HepG2 (cell line): Measurements from ENCODE around the gene RPL37A. TPM values are rescaled to one million over a fixed set of nuclear protein-coding genes. Genes with fewer than 3 reads are reported as not detected.
A peak's percentile ranks its signal among the peaks of the same experiment; 100 is the strongest.

Experiments
- CAMTA2 ChIP-seq: sonication (generic); formaldehyde crosslinking; IDR thresholded peaks from 2 replicates; pipeline ENCODE4 v1.4.0; 2020; ENCODE audit warnings: mild to moderate bottlenecking, missing genetic modification reagents, borderline replicate concordance
- CC2D1A ChIP-seq: sonication (generic); formaldehyde crosslinking; IDR thresholded peaks from 2 replicates; pipeline ENCODE4 v1.8.1; 2023; ENCODE audit warnings: mild to moderate bottlenecking, missing genetic modification reagents
- ELF3 ChIP-seq: IDR thresholded peaks from 2 replicates; pipeline ENCODE4 v1.6.1; 2016; ENCODE audit warnings: missing genetic modification reagents, missing compliant biosample characterization
- FOXK1 ChIP-seq: sonication (generic); formaldehyde crosslinking; IDR thresholded peaks from 2 replicates; pipeline ENCODE4 v1.4.0; 2020; ENCODE audit warnings: low read depth, missing genetic modification reagents, borderline replicate concordance
- HDAC6 ChIP-seq: fragments of 200-600 bp; sonication (generic); IDR thresholded peaks from 2 replicates; pipeline ENCODE4 v1.7.0; 2017; ENCODE audit warnings: mild to moderate bottlenecking, antibody characterized with exemption, low read length, low read depth
- ISX ChIP-seq: sonication (generic); formaldehyde crosslinking; conservative IDR thresholded peaks from 2 replicates; pipeline ENCODE4 v1.5.0; 2020; ENCODE audit warnings: missing genetic modification reagents
- KAT2B ChIP-seq: fragments of 150-350 bp; IDR thresholded peaks from 2 replicates; pipeline ENCODE4 v1.6.1; 2014; ENCODE audit warnings: low read depth, low read length, borderline replicate concordance
- KDM5A ChIP-seq: fragments of 200-600 bp; sonication (generic); IDR thresholded peaks from 2 replicates; pipeline ENCODE4 v1.7.0; 2018; ENCODE audit warnings: antibody characterized with exemption, mild to moderate bottlenecking, low read length, borderline replicate concordance
- MYPOP ChIP-seq: sonication (generic); formaldehyde crosslinking; IDR thresholded peaks from 2 replicates; pipeline ENCODE4 v1.8.1; 2023; ENCODE audit warnings: mild to moderate bottlenecking, moderate library complexity, missing genetic modification reagents
- MZF1 ChIP-seq: sonication (generic); formaldehyde crosslinking; IDR thresholded peaks from 2 replicates; pipeline ENCODE4 v1.8.1; 2023; ENCODE audit warnings: mild to moderate bottlenecking, missing genetic modification reagents, borderline replicate concordance
- NBN ChIP-seq: fragments of 450-650 bp; conservative IDR thresholded peaks from 2 replicates; pipeline ENCODE4 v1.6.1; 2017
- PTBP1 ChIP-seq: fragments of 200-400 bp; formaldehyde crosslinking; IDR thresholded peaks from 2 replicates; pipeline ENCODE4 v1.6.1; 2018; ENCODE audit warnings: low read length, low read depth; ENCODE audit not compliant: poor library complexity, severe bottlenecking
- SMAD9 ChIP-seq: sonication (generic); formaldehyde crosslinking; IDR thresholded peaks from 2 replicates; pipeline ENCODE4 v1.5.1; 2020; ENCODE audit warnings: mild to moderate bottlenecking, missing genetic modification reagents
- TIGD3 ChIP-seq: sonication (generic); formaldehyde crosslinking; IDR thresholded peaks from 2 replicates; pipeline ENCODE4 v1.5.1; 2020; ENCODE audit warnings: mild to moderate bottlenecking, missing genetic modification reagents, borderline replicate concordance
- ZBTB1 ChIP-seq: sonication (generic); formaldehyde crosslinking; IDR thresholded peaks from 2 replicates; pipeline ENCODE4 v1.4.0; 2020; ENCODE audit warnings: missing genetic modification reagents, borderline replicate concordance
- ZNF143 ChIP-seq: sonication (generic); formaldehyde crosslinking; IDR thresholded peaks from 2 replicates; pipeline ENCODE4 v1.4.0; 2020; ENCODE audit warnings: missing genetic modification reagents
- ZNF205 ChIP-seq: IDR thresholded peaks from 2 replicates; pipeline ENCODE4 v1.6.1; 2018; ENCODE audit warnings: missing biosample characterization, missing genetic modification reagents
- ZNF44 ChIP-seq: sonication (generic); formaldehyde crosslinking; IDR thresholded peaks from 2 replicates; pipeline ENCODE4 v1.5.1; 2020; ENCODE audit warnings: mild to moderate bottlenecking, missing genetic modification reagents
- ZNF572 ChIP-seq: sonication (generic); formaldehyde crosslinking; IDR thresholded peaks from 2 replicates; pipeline ENCODE4 v1.5.1; 2020; ENCODE audit warnings: mild to moderate bottlenecking, missing genetic modification reagents
- ZNF703 ChIP-seq: sonication (generic); formaldehyde crosslinking; IDR thresholded peaks from 2 replicates; pipeline ENCODE4 v1.5.1; 2020; ENCODE audit warnings: missing genetic modification reagents, mild to moderate bottlenecking, moderate library complexity, borderline replicate concordance
- ZNF747 ChIP-seq: sonication (generic); formaldehyde crosslinking; IDR thresholded peaks from 2 replicates; pipeline ENCODE4 v1.8.1; 2023; ENCODE audit warnings: missing genetic modification reagents, mild to moderate bottlenecking, borderline replicate concordance
- ZNF879 ChIP-seq: sonication (generic); formaldehyde crosslinking; IDR thresholded peaks from 2 replicates; pipeline ENCODE4 v1.8.1; 2023; ENCODE audit warnings: missing genetic modification reagents
- ZSCAN30 ChIP-seq: sonication (generic); formaldehyde crosslinking; IDR thresholded peaks from 2 replicates; pipeline ENCODE4 v1.5.0; 2020; ENCODE audit warnings: mild to moderate bottlenecking, missing genetic modification reagents
- polyA plus RNA-seq, 8 experiments: library from polyadenylated mRNA; depleted of rRNA in 3 of 8; stranded (reverse) in 7 of 8; unstranded in 1 of 8; fragments of >200 nt; fragmentation: Illumina TruSeq in 4 of 8; extraction: Trizol in 4 of 8; gene quantifications; 2 replicates each; pipeline versions ENCODE4 v1.2.1 to v1.2.3, GENCODE V29; 2011 to 2016; ENCODE audit warnings: low read depth in 4 of 8, missing spikeins in 1 of 8, mixed read lengths in 1 of 8; ENCODE audit not compliant: insufficient read depth in 1 of 8
- total RNA-seq, 5 experiments: library from RNA; depleted of rRNA; stranded (reverse); fragments of >200 nt; fragmentation: Illumina TruSeq; extraction: Trizol; gene quantifications; 2 replicates each; pipeline ENCODE4 v1.2.3, GENCODE V29; 2016; ENCODE audit warnings: low read depth in 1 of 5
- TF ChIP-seq, protein P1 (sequence below): IDR thresholded peaks from 2 replicates; pipeline ENCODE4 v1.6.1; 2016; ENCODE audit warnings: missing genetic modification reagents, missing compliant biosample characterization
- TF ChIP-seq, protein P2 (sequence below): sonication (generic); formaldehyde crosslinking; IDR thresholded peaks from 2 replicates; pipeline ENCODE4 v1.8.1; 2022; ENCODE audit warnings: mild to moderate bottlenecking, missing genetic modification reagents

The RPL37A gene
- total and polyA plus RNA-seq, 2 of the 13 experiments (the other 11 are each of a cell fraction or from before 2014, with no cell fraction given) = 6,902 to 7,910 TPM

DNA sequence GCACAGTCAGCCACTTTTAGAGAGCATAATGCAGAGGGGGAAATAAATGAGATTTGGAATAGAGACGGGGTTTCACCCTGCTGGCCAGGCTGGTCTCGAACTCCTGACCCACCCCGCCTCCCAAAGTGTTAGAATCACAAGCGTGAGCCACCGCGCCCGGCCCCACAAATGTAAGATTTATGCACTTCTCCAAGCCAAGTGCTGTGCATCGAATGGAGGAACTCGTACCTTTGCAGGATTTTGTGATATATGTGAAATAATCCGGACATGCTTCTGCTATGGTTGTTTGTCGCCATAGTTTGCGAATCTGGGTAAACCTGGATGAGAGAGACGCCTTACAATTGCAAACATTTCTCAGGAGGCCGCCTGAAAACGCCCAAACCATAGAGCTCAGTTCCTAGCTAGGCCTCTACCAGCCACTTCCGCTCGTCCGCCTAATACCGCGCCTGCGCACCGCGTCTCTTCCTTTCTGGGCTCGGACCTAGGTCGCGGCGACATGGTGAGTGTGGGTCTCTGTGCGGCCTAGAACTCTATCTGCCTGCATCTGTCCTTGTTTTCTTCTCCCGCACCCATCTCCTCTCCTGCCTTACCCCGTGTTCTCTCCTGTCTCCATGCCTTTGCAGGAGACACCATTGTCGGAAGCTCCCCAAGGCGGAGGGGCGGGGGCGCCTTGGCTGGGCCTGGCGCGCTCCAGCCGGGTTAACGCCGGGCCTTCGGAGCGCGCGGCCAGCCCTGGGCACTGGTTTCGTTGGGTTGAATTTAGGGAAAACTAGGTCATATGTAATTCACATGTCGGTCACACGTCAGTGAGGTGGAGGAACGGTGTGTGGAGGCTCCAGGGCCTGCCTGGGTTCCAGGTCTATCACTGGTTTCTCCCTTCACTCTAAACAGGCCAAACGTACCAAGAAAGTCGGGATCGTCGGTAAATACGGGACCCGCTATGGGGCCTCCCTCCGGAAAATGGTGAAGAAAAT is at the start of gene RPL37A (continued):
- TF ChIP-seq CAMTA2 = peak; percentile 91
- 0 out of 2 replicates have a peak, but pooled peaks have one; percentile 66 for TF ChIP-seq MZF1 (CRISPR knock-in tag)
- TF ChIP-seq ZNF879 (CRISPR knock-in tag) = peak; percentile 75; the same call in 1 of the 2 replicates
- peak; percentile 69; the same call in 1 of the 2 replicates for TF ChIP-seq ZSCAN30 (CRISPR knock-in tag)
- peak; percentile 98 for TF ChIP-seq ZNF747
- TF ChIP-seq ZNF703 (CRISPR knock-in tag) = 0 out of 2 replicates have a peak, but pooled peaks have one; percentile 4
- TF ChIP-seq HDAC6 = no peak
- peak; percentile 84 for TF ChIP-seq ELF3 (CRISPR knock-in tag)
- TF ChIP-seq, protein P1, sequence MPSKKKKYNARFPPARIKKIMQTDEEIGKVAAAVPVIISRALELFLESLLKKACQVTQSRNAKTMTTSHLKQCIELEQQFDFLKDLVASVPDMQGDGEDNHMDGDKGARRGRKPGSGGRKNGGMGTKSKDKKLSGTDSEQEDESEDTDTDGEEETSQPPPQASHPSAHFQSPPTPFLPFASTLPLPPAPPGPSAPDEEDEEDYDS (CRISPR knock-in tag) = peak; percentile 98
- TF ChIP-seq SMAD9 (CRISPR knock-in tag) = peak; percentile 6; the same call in 1 of the 2 replicates
- peak; percentile 91; the same call in 1 of the 2 replicates for TF ChIP-seq ZNF572
- TF ChIP-seq FOXK1 (CRISPR knock-in tag) = peak; percentile 64
- peak; percentile 61; the same call in 1 of the 2 replicates for TF ChIP-seq ZBTB1
- TF ChIP-seq ZNF44 (CRISPR knock-in tag) = peak; percentile 91
- TF ChIP-seq, protein P2, sequence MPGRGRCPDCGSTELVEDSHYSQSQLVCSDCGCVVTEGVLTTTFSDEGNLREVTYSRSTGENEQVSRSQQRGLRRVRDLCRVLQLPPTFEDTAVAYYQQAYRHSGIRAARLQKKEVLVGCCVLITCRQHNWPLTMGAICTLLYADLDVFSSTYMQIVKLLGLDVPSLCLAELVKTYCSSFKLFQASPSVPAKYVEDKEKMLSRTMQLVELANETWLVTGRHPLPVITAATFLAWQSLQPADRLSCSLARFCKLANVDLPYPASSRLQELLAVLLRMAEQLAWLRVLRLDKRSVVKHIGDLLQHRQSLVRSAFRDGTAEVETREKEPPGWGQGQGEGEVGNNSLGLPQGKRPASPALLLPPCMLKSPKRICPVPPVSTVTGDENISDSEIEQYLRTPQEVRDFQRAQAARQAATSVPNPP = peak; percentile 85; the same call in 1 of the 2 replicates
- peak; percentile 82 for TF ChIP-seq MYPOP (CRISPR knock-in tag)
- TF ChIP-seq KAT2B = no peak
- no peak for TF ChIP-seq NBN
- peak; percentile 74; the same call in 1 of the 2 replicates for TF ChIP-seq TIGD3 (CRISPR knock-in tag)
- TF ChIP-seq CC2D1A (CRISPR knock-in tag) = peak; percentile 90; the same call in 1 of the 2 replicates
- TF ChIP-seq ISX (CRISPR knock-in tag) = no peak
- TF ChIP-seq KDM5A = peak; percentile 85; the same call in 1 of the 2 replicates
- TF ChIP-seq ZNF143 = peak; percentile 50; the same call in 1 of the 2 replicates
- no peak for TF ChIP-seq ZNF205 (CRISPR knock-in tag)
- TF ChIP-seq PTBP1 = peak; percentile 83
